GM10266 (cell line): ENCODE data around the gene FTHL17.

Source experiments
- DNase-seq: peaks from one replicate; pipeline ENCODE4 v3.0.0; 2012; ENCODE audit errors: extremely low spot score
- TF ChIP-seq, protein P1 (sequence below): IDR thresholded peaks from 2 replicates; pipeline ENCODE4 v1.5.1; 2012; ENCODE audit warnings: mild to moderate bottlenecking, low read depth; ENCODE audit not compliant: control insufficient read depth, insufficient read depth; ENCODE audit errors: missing control alignments

Gene FTHL17

DNA sequence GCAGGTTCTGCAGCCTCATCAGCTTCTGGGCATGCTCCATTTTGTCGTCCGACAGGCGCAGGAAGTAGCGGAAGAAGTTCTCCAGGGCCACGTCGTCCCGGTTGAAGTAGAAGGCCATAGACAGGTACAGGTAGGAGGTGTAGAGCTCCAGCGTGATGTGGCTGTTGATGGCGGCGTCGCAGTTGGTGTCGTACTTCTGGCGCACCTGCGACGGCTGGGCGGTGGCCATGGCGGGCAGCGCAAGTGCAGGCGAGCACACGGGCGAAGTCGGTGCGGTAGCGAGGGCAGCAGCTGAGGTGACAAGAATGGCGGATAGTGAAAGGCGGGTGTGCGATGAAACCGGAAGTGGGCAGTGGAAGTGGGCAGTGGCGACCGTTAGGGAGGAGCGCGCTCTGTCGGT is at the start of gene FTHL17:
TSS of gene FTHL17 (minus strand) at position 317 of the 400 bp plus-strand sequence. CDS start at position 229, 88 bp downstream.
- DNase-seq = no peak
- TF ChIP-seq, protein P1, sequence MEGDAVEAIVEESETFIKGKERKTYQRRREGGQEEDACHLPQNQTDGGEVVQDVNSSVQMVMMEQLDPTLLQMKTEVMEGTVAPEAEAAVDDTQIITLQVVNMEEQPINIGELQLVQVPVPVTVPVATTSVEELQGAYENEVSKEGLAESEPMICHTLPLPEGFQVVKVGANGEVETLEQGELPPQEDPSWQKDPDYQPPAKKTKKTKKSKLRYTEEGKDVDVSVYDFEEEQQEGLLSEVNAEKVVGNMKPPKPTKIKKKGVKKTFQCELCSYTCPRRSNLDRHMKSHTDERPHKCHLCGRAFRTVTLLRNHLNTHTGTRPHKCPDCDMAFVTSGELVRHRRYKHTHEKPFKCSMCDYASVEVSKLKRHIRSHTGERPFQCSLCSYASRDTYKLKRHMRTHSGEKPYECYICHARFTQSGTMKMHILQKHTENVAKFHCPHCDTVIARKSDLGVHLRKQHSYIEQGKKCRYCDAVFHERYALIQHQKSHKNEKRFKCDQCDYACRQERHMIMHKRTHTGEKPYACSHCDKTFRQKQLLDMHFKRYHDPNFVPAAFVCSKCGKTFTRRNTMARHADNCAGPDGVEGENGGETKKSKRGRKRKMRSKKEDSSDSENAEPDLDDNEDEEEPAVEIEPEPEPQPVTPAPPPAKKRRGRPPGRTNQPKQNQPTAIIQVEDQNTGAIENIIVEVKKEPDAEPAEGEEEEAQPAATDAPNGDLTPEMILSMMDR = no peak

DNA sequence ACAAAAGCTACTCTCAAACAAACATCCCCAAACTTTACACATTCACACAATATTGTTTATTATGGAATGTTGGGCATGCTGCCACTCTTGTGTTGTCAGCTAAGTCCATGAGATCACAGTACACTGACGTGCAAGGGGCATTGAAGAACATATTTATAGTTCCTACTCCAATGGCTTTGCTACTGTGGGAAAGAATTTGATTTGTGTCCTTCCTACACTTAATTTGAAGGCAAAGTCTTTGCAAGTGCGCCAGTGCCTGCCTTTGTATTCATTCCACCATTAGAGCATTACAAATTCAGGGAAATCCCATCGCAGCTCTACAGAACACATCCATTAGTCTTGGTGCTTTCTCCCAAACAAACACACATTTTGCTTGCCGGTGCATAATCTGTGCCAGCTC is 45.4 kb upstream of the FTHL17 start:
- DNase-seq = no peak

GRCh38 chrX:31115398-31115797 is 43.6 kb upstream of the FTHL17 start:
- no peak for DNase-seq
- TF ChIP-seq, protein P1 = no peak

More for the DNA sequence above, 45.4 kb upstream of the FTHL17 start:
- TF ChIP-seq, protein P1 = no peak

- no peak for DNase-seq
- TF ChIP-seq, protein P1 = no peak
Observed at GRCh38 chrX:31114858-31115257, 43.0 kb upstream of the FTHL17 start.

- TF ChIP-seq, protein P1 = no peak
- no peak for DNase-seq
Observed at GRCh38 chrX:31112226-31112999, 40.6 kb upstream of the FTHL17 start.

GRCh38 chrX:31110657-31111056 is 38.8 kb upstream of the FTHL17 start:
- TF ChIP-seq, protein P1 = no peak
- no peak for DNase-seq

- DNase-seq = peak; percentile 22
- TF ChIP-seq, protein P1 = no peak
Observed at GRCh38 chrX:31099536-31100090, 27.8 kb upstream of the FTHL17 start.
